GM21423 (cell line): Measurements from ENCODE around the gene TRAF4.

ENCODE experiments used
- ATAC-seq: cut with Tn5 transposase; IDR thresholded peaks from one replicate; pipeline ENCODE4 v1.9.1; 2021; ENCODE audit warnings: mild to moderate bottlenecking, moderate library complexity; ENCODE audit not compliant: unreplicated experiment

TRAF4 gene

GRCh38 chr17:28747051-28747691 lies 3.4 kb downstream of the TRAF4 start:
- no peak for ATAC-seq

- ATAC-seq: no peak
Observed at GRCh38 chr17:28747801-28748750, 4.3 kb downstream of the TRAF4 start.

- ATAC-seq: no peak
Observed at GRCh38 chr17:28748852-28749515, 5.2 kb downstream of the TRAF4 start.

DNA sequence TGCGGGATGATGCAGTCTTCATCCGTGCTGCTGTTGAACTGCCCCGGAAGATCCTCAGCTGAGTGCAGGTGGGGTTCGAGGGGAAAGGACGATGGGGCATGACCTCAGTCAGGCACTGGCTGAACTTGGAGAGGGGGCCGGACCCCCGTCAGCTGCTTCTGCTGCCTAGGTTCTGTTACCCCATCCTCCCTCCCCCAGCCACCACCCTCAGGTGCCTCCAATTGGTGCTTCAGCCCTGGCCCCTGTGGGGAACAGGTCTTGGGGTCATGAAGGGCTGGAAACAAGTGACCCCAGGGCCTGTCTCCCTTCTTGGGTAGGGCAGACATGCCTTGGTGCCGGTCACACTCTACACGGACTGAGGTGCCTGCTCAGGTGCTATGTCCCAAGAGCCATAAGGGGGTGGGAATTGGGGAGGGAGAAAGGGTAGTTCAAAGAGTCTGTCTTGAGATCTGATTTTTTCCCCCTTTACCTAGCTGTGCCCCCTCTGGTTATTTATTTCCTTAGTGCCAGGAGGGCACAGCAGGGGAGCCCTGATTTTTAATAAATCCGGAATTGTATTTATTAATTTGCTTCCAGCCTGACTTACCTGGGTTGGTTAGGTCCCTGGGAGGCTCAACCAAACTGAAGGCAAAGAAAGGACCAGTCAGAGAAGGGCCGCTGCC lies 5.8 kb downstream of the TRAF4 start:
- no peak for ATAC-seq

GRCh38 chr17:28750178-28751047 lies 6.6 kb downstream of the TRAF4 start:
- peak; percentile 56 for ATAC-seq

DNA sequence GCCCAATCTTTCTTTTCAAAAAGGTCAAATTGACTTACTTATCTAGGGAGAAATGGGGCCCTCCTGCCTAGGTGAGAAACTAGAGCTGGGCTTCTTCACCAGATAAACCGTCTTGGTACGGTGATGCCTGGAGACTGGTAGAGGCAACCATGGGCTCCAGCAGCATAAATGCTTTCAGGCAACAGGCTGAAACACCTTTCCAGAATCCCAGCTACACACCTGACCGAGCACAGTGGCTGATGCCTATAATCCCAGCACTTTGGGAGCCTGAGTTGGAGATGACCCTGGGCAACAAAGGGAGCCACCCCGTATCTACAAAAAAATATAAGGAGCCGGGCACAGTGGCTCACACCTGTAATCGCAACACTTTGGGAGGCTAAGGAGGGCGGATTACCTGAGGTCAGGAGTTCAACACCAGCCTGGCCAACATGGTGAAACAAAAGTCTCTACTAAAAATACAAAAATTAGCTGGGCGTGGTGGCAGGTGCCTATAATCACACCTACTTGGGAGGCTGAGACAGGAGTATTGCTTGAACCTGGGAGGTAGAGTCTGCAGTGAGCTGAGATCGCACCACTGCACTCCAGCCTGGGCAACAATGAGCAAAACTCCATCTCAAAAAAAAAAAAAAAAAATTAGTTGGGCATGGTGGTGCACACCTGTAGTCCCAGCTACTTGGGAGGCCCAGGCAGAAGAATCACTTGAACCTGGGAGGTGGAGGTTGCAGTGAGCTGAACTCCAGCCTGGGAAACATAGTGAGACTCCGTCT lies 8.0 kb downstream of the TRAF4 start:
- ATAC-seq: no peak

- ATAC-seq: no peak
Observed at GRCh38 chr17:28755486-28755885, 11.7 kb downstream of the TRAF4 start.

DNA sequence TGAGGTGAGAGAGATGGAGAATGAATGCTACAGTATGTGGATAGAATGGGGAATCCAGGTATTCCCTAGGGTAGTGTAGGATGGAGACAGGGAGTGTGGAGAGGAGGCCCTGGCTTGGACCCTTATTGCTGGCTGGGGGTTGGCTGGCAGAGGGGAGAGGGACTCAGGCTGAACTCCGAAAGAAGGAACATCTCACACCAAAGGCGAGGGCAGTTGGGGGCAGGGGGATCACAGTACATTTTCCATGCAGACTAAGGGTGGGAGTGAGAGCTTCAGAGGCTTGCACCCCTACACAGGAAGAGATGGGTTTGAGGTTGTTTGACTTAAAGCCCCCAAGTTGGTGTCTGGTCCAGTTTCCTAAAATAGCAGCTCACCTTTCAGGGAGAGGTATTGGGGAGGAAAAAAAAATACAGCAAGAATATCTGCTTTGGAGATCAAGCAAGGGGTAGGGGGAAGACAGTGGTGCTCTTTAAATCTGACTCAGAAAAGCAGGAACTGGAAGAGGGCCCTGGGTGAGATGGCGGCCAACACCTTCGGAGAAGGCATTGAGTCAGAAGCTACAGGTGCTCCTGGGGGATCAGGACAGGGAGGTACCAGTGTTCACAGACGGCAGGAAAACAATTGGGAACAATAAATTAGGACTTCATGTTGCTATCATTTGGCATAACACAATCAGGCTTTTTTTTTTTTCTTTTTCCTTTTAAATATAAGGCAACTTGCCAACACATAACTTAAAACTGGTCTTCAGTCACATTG lies 12.4 kb downstream of the TRAF4 start:
- no peak for ATAC-seq

DNA sequence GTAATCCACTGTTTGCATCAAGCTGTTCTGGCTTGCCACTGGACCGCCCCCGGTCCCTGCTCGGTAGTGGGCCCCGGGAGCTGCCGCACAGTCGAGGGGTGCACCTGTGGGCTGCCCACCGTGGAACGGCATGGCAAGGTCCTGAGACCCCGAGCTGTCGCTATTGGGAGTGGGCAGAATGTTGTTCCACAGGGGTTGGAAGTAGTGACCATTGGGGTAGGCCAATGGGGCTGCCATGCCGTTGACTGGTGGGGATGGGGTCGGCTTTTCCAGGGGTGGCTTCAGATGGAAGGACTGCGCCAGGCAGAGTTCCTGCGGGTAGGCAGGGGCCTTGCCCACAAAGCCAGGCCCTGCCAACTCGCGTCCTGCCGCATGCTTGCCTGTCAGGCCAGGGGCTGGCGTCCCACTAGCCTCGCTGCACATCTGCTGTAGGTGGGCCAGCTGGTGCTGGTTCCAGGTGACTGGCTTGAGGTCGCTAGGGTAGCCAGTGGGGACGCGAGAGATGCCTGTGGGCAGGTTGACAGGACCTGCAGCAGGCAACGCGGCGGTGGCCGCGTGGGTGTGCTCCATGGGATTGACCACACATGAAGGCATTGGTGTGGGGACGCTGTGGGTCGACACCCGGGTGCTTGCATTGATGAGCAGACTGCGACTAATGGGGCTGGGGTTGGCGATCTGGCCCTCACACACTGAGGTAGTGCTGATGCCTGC lies 14.8 kb downstream of the TRAF4 start:
- no peak for ATAC-seq

GRCh38 chr17:28759256-28759865 lies 15.6 kb downstream of the TRAF4 start:
- ATAC-seq: no peak

DNA sequence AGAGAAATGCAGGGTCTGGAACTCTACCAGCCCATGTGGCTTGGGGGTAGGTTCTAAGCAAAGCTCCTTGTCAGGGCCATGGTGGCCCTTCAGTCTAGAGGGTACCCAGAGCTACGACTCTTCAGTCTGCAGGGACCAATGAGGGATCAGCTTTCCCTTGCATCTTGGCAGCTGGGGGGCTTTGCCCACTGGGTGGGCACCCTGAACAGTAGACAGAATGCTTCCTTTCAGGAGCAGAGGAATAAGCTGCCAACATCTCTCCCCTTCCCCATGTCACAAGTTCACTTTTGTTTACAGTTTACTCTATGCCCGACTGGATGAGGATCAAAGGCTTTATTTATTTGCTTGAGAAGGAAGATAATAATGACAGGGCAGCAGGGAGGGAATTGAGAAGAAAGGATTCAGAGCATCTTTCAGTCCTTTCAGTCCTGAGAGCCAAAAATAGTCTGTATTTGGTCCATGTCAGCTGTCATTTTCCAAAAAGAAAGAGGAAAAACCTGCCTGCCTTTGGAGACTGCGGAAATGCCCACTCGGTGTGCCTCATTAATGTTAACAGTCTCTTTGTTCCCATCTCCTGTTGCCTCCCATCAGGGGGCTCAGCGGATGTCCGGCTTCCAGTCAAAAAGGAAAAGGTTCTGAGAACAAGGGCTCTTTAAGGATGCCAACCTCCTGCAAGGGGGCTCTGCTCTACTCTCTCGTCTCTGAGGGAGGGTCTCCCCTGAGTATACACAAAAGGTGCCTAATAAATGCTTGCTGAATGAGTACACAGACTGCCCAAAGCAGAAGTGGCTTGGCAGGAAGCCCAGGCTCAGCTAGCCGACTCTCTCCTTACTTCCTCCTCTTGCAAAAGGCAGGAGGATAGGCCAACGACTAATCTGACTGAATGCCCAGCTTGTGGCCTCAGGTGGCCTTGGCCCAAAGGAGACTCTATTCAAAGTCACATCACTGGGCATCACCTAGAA lies 17.1 kb downstream of the TRAF4 start:
- ATAC-seq: no peak

DNA sequence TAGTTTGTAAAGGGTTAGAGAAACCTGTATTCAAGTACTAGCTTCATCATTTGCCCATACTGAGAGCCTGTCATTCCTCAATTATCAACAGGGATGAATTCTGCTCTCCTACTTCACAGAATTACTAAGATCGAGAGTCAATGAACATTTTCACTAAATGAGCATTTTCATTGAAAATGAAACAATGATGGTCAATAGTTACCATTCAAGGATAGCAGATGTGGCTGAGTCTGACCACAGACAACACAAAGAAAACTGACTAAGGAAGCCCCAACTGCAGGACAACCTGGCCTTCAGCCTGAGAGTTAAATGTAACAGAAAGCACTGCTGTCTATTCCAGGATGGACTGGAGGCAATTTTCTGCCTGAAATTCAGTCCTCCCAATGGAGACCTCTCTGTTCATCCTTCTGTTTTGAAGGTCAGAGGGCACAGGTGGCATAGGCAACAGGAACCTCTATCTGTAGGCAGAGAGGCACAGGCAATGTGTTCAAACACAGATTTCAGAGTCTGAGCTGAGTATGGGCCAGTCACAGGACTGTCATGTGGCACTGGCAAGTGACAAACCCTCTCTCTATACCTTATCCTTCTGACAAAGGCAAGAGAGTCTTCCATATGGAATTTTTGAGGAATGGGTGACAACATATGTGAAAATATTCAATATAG lies 19.5 kb downstream of the TRAF4 start:
- peak; percentile 68 for ATAC-seq

DNA sequence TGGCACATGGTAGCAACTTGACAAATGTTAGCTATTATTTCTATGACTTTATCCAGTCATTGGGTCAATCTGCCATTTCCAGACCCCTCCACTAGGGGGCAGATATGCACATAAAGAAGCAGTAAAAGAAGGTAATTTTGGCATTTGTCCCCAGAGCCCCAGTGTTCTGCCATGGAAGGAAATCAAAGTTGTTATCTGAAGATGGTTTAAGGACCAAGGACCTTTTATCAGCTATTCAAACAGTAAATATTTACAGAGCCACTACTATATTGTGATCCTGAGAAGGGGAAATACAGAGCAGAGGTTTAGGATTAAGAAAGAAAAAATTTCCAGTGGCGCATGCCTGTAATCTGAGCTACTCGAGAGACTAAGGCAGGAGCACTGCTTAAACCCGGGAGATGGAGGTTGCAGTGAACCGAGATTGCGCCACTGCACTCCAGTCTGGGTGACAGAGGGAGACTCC lies 20.0 kb downstream of the TRAF4 start:
- ATAC-seq: peak; percentile 28

DNA sequence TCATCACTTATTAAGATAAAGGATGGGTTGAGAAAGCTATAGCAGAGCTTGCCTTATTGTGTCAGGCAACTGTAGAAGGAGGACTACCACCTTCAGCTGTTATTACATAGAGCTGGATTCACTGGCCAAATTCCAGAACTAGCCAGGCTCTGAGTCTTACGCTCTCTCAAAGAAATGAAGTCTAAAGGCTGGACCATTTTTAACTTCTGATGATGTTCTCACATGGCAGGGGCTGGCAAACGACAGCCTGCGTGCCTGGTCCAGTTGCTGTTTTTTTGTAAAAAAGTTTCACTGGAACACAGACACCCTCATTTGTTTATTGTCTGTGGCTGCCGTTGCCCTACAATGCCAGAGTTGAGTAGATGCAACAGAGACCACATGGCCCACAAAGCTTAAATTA lies 21.2 kb downstream of the TRAF4 start:
- ATAC-seq: no peak

DNA sequence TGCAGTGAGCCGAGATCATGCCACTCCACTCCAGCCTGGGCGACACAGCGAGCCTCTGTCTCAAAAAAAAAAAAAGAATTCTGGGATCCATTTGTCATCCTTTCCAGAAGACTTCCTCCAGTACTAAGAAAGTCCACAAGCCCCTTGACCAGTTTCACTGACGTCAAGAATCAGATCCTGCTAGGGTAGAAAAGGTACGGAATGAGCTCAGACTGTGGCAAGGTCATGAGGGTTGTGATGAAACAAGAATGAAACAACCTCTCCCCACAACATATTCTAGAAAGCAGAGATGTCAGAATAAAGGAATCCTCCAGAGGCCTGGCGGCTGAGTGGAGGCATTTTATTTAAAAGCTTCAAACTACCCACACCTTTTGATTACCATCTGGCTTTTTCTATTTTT lies 29.9 kb downstream of the TRAF4 start:
- ATAC-seq: no peak

GRCh38 chr17:28774206-28774605 lies 30.4 kb downstream of the TRAF4 start:
- ATAC-seq: no peak
